Measurements from ENCODE around the gene SKA1.

SKA1 gene
- long read RNA-seq, donor 1, partial matches to known transcripts, result 0 of 1 reads
- long read RNA-seq, donor 1, other reads (novel, unspliced or antisense), result 0 of 1 reads
- long read RNA-seq, donor 2, result 0 reads
- long read RNA-seq, donor 3, result 0 reads
- long read RNA-seq, donor 4, result 0 reads
- long read RNA-seq, donor 5, partial matches to known transcripts, result 0 of 1 reads
- long read RNA-seq, donor 5, other reads (novel, unspliced or antisense), result 0 of 1 reads
- long read RNA-seq, donor 6, partial matches to known transcripts, result 0 of 1 reads
- long read RNA-seq, donor 6, other reads (novel, unspliced or antisense), result 0 of 1 reads
- long read RNA-seq, donor 7, result 0 reads
- long read RNA-seq, donor 8, result 0 reads

DNA sequence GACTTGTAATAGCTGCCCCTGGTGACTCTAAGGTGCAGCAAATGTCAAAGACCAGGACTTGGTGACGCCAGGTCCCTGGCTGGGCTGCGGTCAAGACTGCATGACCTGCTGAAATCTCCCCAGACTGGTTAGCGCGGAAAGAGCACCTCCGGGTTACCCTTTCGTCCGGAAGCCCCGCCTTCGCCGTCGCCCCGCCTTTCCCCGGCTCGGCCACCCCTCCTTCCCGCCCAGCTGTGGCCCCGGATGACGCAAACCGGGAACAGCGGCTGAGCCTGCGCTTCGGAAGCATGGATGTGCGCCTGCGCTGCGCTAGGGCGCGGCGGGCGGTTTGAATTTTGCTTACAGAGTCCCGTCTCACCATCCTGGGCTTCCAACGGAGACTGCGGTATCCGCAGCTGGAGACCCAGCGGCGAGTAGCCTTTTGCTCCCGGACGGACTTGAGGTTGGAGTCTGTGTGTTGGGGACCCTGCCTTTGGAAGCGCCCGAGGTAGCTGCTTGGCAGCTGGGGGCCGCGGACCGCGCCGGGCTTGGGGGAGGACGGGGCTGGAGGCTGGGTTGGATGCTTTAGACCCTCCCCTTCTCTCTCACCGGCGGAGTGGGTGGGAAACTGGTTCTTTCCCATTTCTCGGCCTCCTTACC lies at the start of gene SKA1:
Gene SKA1 (plus strand): TSS at position 294 of the 639 bp plus-strand sequence. CDS start 785 bp downstream, outside the sequence.
- DNase-seq, result peak; percentile 83

GRCh38 chr18:50327983-50328382 lies 46.9 kb upstream of the SKA1 start:
- DNase-seq, result no peak

GRCh38 chr18:50330176-50330575 lies 44.7 kb upstream of the SKA1 start:
- no peak for DNase-seq

DNA sequence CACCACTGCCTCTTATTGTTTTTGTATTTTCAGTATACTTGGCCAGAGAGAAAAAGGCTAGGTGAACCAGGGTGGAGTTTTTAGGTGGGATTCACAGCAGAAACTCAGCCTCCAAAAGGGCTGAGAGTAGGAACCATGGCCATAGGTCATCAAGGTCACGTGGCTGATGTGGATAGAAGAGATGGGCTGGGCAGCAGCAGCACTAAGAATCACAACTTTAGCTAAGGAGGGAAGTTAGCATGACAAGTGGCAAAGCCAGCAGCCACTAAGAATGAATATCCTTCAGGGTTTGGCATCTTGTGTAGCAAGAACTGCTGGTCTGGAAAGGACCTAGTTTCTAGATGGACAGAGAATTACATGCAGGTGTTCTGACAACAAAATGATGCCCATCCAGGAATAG lies 43.2 kb upstream of the SKA1 start:
- no peak for DNase-seq

- no peak for DNase-seq
These were observed 40.2 kb upstream of the SKA1 start for GRCh38 chr18:50334546-50335152.

DNA sequence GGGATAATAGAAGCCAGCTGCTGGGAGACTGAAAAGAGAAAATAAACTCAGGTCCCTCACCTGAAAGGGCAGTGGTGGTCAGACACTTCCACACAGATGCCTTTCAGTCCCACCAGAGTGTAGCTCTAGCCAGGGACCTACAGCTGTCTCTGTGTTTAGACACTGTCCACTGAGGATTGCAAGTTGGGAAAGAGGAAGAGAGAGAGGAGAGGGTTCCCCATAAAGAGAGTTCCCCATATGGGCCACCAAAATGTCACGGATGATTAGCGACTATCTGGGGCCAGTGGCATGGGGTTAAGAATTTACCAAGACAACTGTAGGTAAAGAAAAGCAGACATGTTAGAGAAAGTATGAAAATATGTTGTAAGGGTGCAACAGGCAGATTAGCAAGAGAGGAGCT lies 36.7 kb upstream of the SKA1 start:
- no peak for DNase-seq

- DNase-seq, result no peak
These were observed 36.1 kb upstream of the SKA1 start for GRCh38 chr18:50338715-50339114.

- no peak for DNase-seq
These were observed 34.8 kb upstream of the SKA1 start for GRCh38 chr18:50340078-50340477.

DNA sequence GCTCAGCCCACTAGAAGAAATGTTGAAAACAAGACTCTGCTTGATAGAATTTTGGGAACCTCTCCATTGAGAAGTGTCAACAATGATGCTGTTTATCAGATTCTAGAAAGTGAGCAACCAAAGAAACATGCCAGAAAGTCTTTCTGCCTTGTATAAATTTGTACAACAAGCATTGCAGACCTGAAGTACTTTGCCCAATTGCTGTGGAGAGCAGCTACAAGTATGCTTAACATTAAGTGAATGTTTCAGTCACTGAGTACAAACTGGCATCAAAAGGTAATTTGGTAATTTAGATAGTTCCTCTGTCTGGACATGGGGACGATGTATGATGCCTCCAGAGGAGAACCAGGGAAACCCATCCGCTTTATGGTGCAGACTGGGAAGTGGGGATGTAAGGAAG lies 33.4 kb upstream of the SKA1 start:
- DNase-seq, result no peak

DNA sequence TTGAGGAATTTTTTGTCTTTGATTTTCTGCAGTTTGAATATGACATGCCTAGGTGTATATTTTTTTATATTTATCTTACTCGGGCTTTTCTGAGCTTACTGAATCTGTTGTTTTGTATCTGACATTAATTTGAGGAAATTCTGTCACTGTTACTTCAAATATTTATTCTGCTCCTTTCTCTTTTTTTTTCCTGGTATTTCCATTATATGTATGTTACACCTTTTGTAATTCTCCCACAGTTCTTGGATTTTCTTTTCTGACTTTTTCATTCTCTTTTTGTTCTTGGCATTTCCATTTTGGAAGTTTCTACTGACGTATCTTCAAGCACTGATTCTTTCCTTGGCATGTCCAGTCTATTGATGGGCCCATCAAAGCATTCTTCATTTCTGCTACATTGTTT lies 24.1 kb upstream of the SKA1 start:
- DNase-seq, result no peak

- no peak for DNase-seq
These were observed 18.6 kb upstream of the SKA1 start for GRCh38 chr18:50356036-50356945.

DNA sequence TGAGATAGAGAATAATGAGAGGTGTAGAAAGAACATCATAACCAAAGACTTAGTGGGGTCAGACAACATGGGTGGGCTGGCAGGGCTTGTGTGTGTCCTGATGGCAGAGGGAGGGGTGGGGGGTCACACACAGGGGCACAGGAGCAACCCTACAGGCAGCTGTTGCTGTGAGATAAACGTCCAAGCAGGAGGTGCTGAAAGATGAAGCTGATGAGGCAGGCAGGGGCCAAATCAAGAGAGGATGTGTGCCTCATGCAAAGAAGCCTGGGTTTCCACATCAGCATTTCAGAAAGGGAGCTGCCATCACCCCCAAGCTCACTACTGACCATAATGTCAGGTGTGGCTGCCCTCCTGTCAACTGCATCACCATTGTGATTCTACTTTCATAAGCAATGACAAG lies 16.0 kb upstream of the SKA1 start:
- DNase-seq, result no peak

- DNase-seq, result no peak
These were observed 15.0 kb upstream of the SKA1 start for GRCh38 chr18:50359806-50360205.

DNA sequence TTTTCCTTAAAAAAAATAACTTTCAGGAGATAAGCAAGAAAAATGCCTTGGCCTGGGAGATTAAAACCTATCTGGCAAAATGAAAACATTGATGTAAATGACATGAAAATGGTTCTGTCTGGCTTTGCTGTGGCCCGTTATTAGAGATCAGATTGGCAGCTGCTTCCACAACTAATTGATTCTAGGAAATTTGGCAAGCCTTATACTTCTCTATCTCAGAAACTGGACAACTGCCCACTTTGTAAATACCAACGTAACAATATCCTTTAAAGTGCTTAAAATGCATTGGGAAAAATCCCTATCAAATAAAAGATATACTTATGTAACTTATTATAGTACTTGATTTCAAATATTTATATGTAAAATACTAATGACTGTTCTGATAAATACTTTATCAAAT lies 14.2 kb upstream of the SKA1 start:
- DNase-seq, result no peak

GRCh38 chr18:50369672-50370071 lies 5.2 kb upstream of the SKA1 start:
- no peak for DNase-seq

DNA sequence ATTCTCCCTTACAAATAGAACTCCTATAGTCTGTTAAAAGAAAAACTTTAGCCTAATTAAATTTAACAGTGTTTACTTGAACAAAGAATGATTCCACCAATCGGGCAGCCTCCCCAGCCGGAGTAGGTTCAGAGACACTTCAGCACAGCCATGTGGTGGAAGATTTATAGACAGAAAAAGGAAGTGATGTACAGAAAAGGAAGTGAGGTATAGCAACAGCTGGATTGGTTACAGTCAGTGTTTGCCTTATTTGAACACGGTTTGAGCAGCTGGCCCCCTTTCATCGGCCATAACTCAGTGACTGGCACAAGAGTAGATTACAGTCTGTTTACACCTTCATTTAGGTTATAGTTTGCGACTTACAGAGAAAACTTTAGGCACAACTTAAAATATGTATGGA lies 2.1 kb upstream of the SKA1 start:
- DNase-seq, result no peak

DNA sequence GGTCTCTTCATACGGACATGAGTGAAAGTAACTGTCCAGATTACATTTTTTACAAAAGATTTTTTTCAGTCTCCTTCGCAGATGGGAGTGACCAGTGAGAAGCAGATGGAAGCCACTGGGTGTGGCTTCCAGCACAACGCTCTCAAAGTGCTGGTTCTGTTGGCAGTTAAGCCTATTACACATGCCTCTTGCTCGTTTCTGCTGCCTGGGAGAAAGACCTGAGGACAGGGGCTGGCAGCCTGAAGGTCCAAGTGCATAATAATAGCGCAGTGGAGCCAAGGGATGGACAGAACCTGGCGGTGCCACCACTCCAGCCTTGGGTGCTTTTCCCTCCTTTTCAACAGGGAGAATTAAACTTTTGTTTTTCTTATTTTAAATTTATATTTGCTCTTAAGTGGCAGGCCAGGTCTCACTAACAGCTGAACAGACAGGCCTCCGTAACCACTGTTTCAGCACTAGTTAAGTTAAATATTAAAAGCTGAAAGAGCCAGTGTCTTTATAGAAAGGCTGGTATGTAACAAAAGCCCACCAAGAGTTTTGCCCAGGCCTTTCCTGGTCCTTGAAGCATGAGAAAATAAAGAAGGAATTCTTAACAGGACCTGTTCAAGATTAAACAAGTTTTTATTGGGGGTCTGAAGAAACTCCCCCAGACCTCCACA lies 1.2 kb upstream of the SKA1 start:
- peak; percentile 61 for DNase-seq

DNA sequence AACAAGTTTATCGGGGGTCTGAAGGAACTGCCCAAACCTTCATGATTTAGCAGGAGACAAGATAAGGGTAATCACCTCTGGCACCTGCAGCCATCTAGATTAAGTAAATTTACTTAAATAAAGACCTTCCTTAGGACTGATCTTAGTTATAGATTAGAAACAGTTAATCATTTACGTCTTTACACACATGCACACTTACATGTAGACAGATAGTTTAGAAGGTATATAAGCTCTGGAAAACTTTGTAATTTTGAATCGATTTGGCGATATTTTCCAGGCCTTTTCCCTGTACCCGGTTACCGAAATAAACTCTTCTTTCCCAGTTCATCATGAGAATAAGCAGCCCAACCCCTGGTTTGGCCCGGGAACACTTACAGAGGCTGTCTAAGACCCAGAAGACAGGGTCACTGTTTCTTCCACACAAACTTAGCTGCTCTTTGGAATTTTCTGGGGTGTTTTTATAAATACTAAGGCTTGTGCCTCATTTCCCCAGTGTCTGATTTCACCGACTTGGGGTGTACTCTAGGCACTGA lies 560 bp upstream of the SKA1 start:
- DNase-seq, result peak; percentile 33

DNA sequence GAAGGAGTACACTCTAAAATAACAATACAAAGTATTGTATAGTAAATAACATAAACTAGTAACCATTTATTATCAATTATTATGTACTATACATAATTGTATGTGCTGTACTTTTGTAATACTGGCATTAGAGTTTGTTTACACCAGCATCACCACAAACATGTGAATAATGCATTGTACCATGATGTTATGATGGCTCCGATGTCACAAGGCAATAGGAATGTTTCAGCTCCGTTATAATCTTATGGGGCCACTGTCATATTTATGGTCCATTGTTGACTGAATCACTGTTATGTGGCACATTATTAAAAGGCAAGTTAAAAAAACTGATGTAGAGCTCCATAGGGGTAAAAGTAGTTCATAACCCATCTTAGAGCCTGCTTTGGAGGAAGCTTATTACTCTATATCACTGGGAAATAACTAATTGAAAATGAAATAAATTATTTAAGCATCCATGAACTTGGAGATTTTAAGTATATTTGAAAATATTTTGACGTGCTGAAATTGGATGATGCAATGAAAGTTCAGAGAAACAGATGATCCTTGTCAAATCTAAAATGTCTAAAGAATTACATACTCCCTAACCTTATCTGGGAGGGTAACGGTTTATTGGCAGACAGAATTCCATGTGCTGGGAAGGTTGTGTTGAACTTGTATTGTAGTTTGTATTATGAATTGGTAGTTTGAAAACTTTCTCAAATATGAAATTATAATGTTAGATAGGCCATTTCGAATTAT lies 2.4 kb downstream of the SKA1 start:
- DNase-seq, result no peak

DNA sequence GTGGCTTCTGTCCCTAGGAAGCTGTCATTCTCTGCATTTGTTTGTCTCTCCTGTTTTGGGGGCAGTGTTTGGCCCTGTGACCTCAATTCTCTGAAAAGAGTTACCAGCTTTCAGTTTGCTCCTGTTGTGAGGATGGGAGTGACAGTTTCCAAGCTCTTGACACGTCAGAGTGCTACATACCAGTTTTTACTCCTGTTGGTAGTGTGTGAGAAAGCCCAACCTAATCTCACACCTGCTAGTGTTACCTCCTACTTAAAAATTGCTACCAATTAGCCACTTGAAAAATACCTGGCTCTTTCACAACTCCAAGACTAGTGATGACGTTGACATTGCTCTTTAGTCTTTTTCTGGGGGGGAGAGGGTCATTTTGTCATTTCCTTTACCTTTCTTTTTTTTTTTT lies 14.1 kb downstream of the SKA1 start:
- no peak for DNase-seq

DNA sequence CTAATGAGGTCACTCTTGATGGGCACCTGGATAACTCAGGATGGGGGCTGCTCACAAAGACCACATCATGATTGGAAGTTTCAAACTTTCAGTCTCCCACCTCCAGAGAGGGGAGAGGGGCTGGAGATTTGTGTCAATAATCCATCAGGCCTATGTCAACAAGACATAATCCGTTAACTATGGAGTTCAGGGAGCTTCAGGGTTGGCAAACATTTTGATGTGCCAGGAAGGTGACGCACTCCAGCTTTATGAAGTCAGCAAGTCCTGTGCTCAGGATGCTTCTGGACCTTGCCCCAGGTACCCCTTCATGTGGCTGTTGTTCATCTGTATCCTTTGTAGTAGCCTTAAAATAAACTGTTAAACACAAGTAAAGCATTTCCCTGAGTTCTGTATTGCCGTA lies 19.0 kb downstream of the SKA1 start:
- DNase-seq, result no peak
